Fibroblast of pulmonary artery (primary cell): ENCODE results near the gene SETD2.

Experiments
- DNase-seq: peaks from one replicate; pipeline ENCODE4 v3.0.0-alpha.2; 2010; ENCODE audit warnings: low read depth
- H3K4me3 ChIP-seq: replicated peaks from 2 replicates; pipeline ENCODE4 v1.5.1; 2011; ENCODE audit warnings: low read depth, mild to moderate bottlenecking, control low read depth, low read length, moderate library complexity
- TF ChIP-seq, protein P1 (sequence below): IDR thresholded peaks from 2 replicates; pipeline ENCODE4 v1.5.1; 2011; ENCODE audit warnings: mild to moderate bottlenecking, control low read depth, low read length, inconsistent platforms; ENCODE audit errors: missing control alignments

SETD2 gene

DNA sequence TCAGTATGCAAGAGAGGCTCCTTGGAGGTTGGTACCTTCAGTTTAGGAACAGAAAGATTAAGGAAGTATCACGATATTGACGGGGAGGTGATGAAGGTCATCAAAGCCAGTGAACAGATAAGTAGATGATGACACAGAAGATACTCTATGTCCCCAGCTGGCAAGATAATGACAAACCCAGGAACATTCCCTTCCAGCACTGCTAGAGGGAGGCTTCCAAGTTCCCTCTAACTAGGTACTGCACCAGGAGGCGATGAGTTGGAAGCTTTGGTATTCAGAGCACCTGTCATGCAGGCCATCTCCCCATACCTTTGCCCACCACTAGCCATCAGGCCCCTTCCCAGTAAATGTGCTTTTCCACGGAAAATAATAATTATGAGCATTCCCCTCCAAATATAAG lies 143.6 kb downstream of the SETD2 start:
- TF ChIP-seq, protein P1, sequence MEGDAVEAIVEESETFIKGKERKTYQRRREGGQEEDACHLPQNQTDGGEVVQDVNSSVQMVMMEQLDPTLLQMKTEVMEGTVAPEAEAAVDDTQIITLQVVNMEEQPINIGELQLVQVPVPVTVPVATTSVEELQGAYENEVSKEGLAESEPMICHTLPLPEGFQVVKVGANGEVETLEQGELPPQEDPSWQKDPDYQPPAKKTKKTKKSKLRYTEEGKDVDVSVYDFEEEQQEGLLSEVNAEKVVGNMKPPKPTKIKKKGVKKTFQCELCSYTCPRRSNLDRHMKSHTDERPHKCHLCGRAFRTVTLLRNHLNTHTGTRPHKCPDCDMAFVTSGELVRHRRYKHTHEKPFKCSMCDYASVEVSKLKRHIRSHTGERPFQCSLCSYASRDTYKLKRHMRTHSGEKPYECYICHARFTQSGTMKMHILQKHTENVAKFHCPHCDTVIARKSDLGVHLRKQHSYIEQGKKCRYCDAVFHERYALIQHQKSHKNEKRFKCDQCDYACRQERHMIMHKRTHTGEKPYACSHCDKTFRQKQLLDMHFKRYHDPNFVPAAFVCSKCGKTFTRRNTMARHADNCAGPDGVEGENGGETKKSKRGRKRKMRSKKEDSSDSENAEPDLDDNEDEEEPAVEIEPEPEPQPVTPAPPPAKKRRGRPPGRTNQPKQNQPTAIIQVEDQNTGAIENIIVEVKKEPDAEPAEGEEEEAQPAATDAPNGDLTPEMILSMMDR = no peak
- no peak overlapping the region for H3K4me3 ChIP-seq
- DNase-seq = no peak

DNA sequence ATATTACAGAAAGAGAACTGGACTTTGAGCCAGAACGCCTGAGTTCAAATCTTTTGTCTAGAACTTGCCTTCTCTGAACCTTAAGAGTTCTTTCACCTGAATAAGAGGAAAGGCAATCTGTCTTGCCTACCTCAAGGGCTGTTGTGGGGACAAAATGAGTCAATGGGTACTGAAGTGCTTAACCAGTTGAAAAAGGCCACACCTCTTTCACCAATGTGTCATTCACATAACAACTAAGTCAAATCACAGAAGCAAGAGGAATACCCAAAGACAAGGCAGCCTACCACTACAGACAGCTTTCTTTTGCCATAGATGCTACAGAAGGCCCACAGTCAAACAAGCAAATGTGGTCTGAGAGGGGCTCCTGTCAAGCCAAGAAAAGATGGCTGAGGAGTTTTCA lies 144.7 kb downstream of the SETD2 start:
- no peak overlapping the region for H3K4me3 ChIP-seq
- no peak for DNase-seq
- TF ChIP-seq, protein P1 = no peak

- TF ChIP-seq, protein P1 = no peak
- H3K4me3 ChIP-seq = no peak overlapping the region
Observed at GRCh38 chr3:47018269-47018611, 145.7 kb downstream of the SETD2 start.

GRCh38 chr3:47017504-47018268 lies 146.2 kb downstream of the SETD2 start:
- H3K4me3 ChIP-seq = no peak overlapping the region
- DNase-seq = no peak
- TF ChIP-seq, protein P1 = no peak

More at GRCh38 chr3:47018269-47018611, 145.7 kb downstream of the SETD2 start:
- DNase-seq = no peak

DNA sequence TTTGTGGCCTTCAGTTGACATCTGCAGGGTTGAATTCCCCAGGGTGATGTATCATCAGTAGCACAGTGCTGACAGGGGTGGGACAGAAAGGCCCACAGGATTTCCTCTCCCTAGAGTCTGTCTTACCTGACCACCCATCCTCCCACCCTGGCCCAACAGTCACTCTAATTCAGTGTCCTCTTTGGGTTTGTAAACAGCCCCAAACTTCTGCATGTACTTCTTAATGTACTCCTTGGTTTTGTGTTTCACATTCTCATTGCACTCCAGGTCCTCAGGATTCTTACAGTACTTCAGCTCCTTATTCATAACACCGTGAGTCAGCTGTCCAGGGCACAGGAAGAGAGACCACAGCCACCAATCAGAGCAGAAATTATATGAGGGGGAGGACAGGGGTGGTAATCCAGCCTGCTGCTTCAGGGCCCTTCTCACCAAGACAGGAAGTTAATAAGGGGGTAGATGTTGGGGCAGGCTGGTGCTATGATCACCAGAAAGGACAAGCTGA lies 146.9 kb downstream of the SETD2 start:
- peak; percentile 83 for DNase-seq
- TF ChIP-seq, protein P1 = no peak
- H3K4me3 ChIP-seq = no peak overlapping the region

DNA sequence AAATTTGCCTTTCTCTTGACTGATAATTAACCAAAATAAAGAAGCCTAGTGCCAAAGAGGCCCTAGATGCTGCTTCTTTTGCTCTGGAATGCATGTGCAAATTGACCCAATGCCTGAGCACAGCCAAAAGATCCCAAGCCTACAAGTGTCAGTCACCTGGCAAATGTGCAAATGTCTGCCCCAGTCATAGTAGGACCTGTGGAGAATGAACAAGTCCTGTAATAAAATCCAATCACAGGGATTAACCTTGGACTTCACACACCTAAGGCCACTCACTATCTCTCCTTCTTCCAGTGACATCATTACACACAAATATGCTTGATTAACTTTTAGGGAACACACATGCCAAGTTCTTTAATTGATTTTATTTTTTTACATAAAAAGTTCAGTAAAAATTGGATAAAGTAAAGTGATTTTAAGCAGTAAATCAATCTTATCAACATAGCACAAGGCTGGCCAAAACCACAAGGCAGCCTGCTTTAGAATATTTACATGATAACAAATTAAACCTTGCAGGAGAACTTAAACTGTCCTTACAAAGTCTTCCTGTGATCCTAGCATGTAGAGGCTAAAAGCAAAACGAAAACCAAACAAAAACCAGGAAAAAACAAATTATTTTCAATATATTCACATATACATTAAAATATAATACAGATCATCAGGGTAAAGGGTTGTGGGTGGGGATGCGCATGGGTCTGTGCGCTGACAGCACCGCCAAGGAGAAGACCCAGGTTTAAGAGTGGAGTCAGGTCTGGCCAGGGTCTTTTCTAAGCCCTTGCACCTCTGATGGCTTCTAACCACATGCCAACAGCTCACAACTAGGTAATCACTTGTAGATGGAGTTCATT lies 147.6 kb downstream of the SETD2 start:
- H3K4me3 ChIP-seq = no peak overlapping the region
- TF ChIP-seq, protein P1 = no peak
- no peak for DNase-seq
